Measurements from ENCODE around the gene MCM6. TPM values are rescaled to one million over a fixed set of nuclear protein-coding genes. Genes with fewer than 3 reads are reported as not detected.

The MCM6 gene
- total RNA-seq, 4 donors from 2014 or later, result 8.2 to 10.1 (median 9.8) TPM

- Histone ChIP-seq H3K4me3 (no peak overlapping the region), H3K27me3 (no peaks in the 10 kb centered on the region), H3K36me3 (peaks cover 0 to 9% of the 10 kb centered on the region in 2 donors), H3K4me1 (peaks cover 0 to 5% (median 0%) of the 10 kb centered on the region in 3 donors), H3K27ac (no peak overlapping the region), H3K9me3 (peaks cover 0 to 8% (median 0%) of the 10 kb centered on the region in 3 donors)
- TF ChIP-seq POLR2A (IDR thresholded peaks at IDR 0.05) (no peak), EP300 (IDR thresholded peaks at IDR 0.05) (no peak), CTCF (IDR thresholded peaks at IDR 0.05) (no peak), POLR2AphosphoS5 (IDR thresholded peaks at IDR 0.05) (no peak)
- no peak for ATAC-seq
- 86 to 88% methylated on average over 1 to 3 of the region's 7 CpGs for WGBS, 2 donors (ENCODE audit: low coverage in 1 of 2)
Measured at GRCh38 chr2:135792401-135793150, 83.7 kb downstream of the MCM6 start.

GRCh38 chr2:135791418-135792190 is 84.6 kb downstream of the MCM6 start:
- 100% methylated on average over 1 to 2 of the region's 2 CpGs for WGBS, 2 donors (ENCODE audit: low coverage in 1 of 2)
- no peaks in the 10 kb centered on the region for H3K27me3 ChIP-seq

GRCh38 chr2:135790423-135790822 is 85.8 kb downstream of the MCM6 start:
- Histone ChIP-seq H3K36me3 (peaks cover 0 to 26% of the 10 kb centered on the region in 2 donors), H3K9me3 (peaks cover 0 to 8% (median 0%) of the 10 kb centered on the region in 3 donors), H3K27ac (no peak overlapping the region), H3K27me3 (no peaks in the 10 kb centered on the region), H3K4me1 (no peaks in the 10 kb centered on the region), H3K4me3 (no peak overlapping the region)
- 94 to 98% methylated on average over 8 to 10 of the region's 10 CpGs for WGBS, 2 donors (ENCODE audit: low coverage in 1 of 2)
- no peak for ATAC-seq
- TF ChIP-seq CTCF (IDR thresholded peaks at IDR 0.05) (no peak), POLR2AphosphoS5 (IDR thresholded peaks at IDR 0.05) (no peak), EP300 (IDR thresholded peaks at IDR 0.05) (no peak), POLR2A (IDR thresholded peaks at IDR 0.05) (no peak)

More at GRCh38 chr2:135791418-135792190, 84.6 kb downstream of the MCM6 start:
- Histone ChIP-seq H3K4me3 (no peak overlapping the region), H3K27ac (no peak overlapping the region), H3K4me1 (no peaks in the 10 kb centered on the region), H3K36me3 (peaks cover 0 to 16% of the 10 kb centered on the region in 2 donors), H3K9me3 (peaks cover 0 to 8% (median 0%) of the 10 kb centered on the region in 3 donors)
- no peak for ATAC-seq
- no peak for TF ChIP-seq POLR2AphosphoS5 (IDR thresholded peaks at IDR 0.05)

Small RNA genes lying within 50 kb of the gene (small RNA-seq; reads per million reads assigned to genes)
- 0 reads per million in 4 donors for gene RF00019

Other genes with a start within 250 kb of the MCM6 start
- 10 to 100 TPM; 41.0 to 75.6 (median 59.9) TPM for gene UBXN4, start 134.6 kb downstream of the MCM6 start, total RNA-seq
- gene LCT, start 39.3 kb downstream of the MCM6 start, total RNA-seq, result not detected
- gene DARS1, start 109.2 kb upstream of the MCM6 start, total RNA-seq, result 100 to 1,000 TPM; 115 to 176 (median 156) TPM
- gene CXCR4, start 241.7 kb upstream of the MCM6 start, total RNA-seq, result 1 to 10 TPM; 5.1 to 8.2 (median 7.7) TPM